Heart left ventricle (tissue), 13 donors: ENCODE data around the gene WFDC2.

ENCODE experiments used
- CTCF ChIP-seq, 12 donors: fragments of 200-600 bp; sonication (generic) in 4 of 12; IDR thresholded peaks; one replicate each; pipeline versions ENCODE4 v1.5.0 to v1.8.0; 2018 to 2022; ENCODE audit warnings: antibody characterized with exemption in 12 of 12, mild to moderate bottlenecking in 5 of 12
- POLR2A ChIP-seq, 2 donors: fragments of 450-650 bp; IDR thresholded peaks; one replicate each; pipeline ENCODE4 v1.6.1; 2017; ENCODE audit warnings: antibody characterized with exemption in 2 of 2, mild to moderate bottlenecking in 2 of 2, moderate library complexity in 2 of 2
- donor health status: ischemic (EF 13 %, LVEDD 7.1; RV severe dilation, severe dysfunction).
- donor health status: DM: no; HTN: yes; CAD: no.
- donor health status: DM: no; HTN: no; CAD: no.
- donor health status: ischemic (EF 25% LVEDD 6.9; RV normal size, moderate dysfunction).
- donor health status: ischemic (EF 25% LVEDD 5.7; RV mildly dilated, moderate dysfunction).
- donor health status: ischemic (EF 35%, LVEDD 5.7; RV mildly dilated, moderate dysfunction).
- donor health status: nonischemic (EF 11% LVEDD 7.7; RV severe dilation, severe dysfunction).
- donor health status: DM: yes; HTN: yes; CAD: no.
- donor health status: PGD.
- donor health status: ischemic (EF 29% LVEDD 5.4; RV normal size, mild dysfunction).
- donor health status: nonischemic (EF 23%, LVEDD 6.1; RV moderate dilation, normal function).

GRCh38 chr20:45470262-45470931, 844 bp downstream of the WFDC2 start:
- TF ChIP-seq CTCF (IDR thresholded peaks at IDR 0.05) (no peak), POLR2A (IDR thresholded peaks at IDR 0.05) (no peak)
